MM.1S (cell line): ENCODE measurements around the gene PPP1R7.

Experiments
- CTCF ChIP-seq: fragments of 300-600 bp; sonication (generic); IDR thresholded peaks from 2 replicates; pipeline ENCODE4 v1.5.1; 2016; ENCODE audit warnings: antibody characterized with exemption, low read length, mixed read lengths
- EZH2 ChIP-seq: fragments of 300-600 bp; sonication (generic); optimal IDR thresholded peaks from 2 replicates; pipeline ENCODE3; 2017; ENCODE audit warnings: low read depth, mild to moderate bottlenecking, antibody characterized with exemption, low read length, mixed read lengths

DNA sequence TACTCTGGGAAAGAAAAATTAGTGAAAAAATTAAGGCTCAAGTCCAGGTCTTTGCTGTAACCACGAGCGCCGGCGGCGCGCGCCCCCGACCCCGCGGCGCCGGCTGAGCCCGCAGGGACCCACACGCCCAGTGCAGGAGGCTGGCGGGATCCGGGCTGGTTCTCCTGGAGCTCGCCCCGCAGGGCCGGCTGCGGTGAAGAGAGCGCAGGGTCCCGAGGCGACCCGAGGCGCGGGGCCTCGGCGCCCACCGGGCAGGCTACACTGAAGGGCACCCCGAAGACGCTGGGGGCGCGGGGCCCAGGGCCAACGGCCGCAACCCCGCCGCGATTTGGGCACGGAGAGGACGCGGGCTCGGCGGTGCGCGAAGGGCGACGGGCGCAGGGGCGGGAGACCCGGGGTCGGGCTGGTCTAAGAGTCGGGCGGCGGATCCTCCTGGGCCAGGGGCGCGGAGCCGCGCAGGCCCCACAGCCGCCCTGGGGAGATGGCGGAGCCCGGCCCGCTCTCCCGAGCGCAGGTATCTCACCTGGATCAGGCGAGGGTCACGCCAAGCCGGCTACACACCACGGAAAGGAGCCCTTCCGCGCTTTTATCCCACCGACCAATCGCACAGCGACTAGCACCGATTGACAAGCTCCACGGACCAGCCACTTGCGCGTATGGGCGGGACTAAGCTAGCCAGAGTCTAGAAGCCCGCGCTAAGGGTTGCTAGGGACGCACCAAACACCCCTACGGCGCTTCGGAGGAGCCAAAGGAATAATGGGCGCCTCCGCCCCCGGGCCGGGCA, 1.2 kb upstream of the PPP1R7 start, which contains the start of gene PASK:
- no peak for TF ChIP-seq CTCF
- no peak for TF ChIP-seq EZH2
